Motor neuron (in vitro differentiated cells): Measurements from ENCODE around the gene FNDC3B. TPM values are rescaled to one million over a fixed set of nuclear protein-coding genes. Genes with fewer than 3 reads are reported as not detected.
A peak's percentile ranks its signal among the peaks of the same experiment; 100 is the strongest.

Experiments
- ATAC-seq, 8 experiments: fragments of 200-7000 bp; cut with Tn5 transposase; replicated peaks in 6 of 8; 2 replicates each; pipeline ENCODE4 v1.8.0; 2021; ENCODE audit warnings: mild to moderate bottlenecking in 8 of 8, moderate library complexity in 8 of 8
- H3K27ac ChIP-seq, 2 donors: fragments of 250-450 bp; sonication (Bioruptor Pico); 2 replicates each; pipeline ENCODE4 v1.9.0; 2021; ENCODE audit warnings: antibody characterized with exemption in 2 of 2, mild to moderate bottlenecking in 2 of 2, moderate library complexity in 1 of 2
- H3K4me1 ChIP-seq, 2 donors: fragments of 250-450 bp; sonication (Bioruptor Pico); replicated peaks in 1 of 2; 2 replicates each; pipeline ENCODE4 v1.6.1; 2021; ENCODE audit warnings: antibody characterized with exemption in 2 of 2, mild to moderate bottlenecking in 2 of 2, moderate library complexity in 1 of 2
- H3K4me3 ChIP-seq, 5 donors: fragments of 250-450 bp; sonication (Bioruptor Pico); 2 replicates each; pipeline ENCODE4 v1.9.0; 2021; ENCODE audit warnings: antibody characterized with exemption in 5 of 5, mild to moderate bottlenecking in 5 of 5, moderate library complexity in 4 of 5
- WGBS, 10 experiments: fragments of 450-650 bp; shearing (Covaris generic); methylation state at CpG; one replicate each; pipeline ENCODE4 v1.0.0; 2022; 5-methylcytosine and 5-hydroxymethylcytosine counted together
- in situ Hi-C, 9 experiments: fragments of 400-800 bp; cut with MboI; loops; one replicate each; pipeline ENCODE4 v1.15.0; 2021; ENCODE audit warnings: low sequenced_read_pairs in 9 of 9, low pct_unique_long_range_greater_than_20kb in 2 of 9; ENCODE audit not compliant: unreplicated experiment in 9 of 9
- total RNA-seq, 8 experiments: library from RNA; unstranded; fragments of 300-600 nt; gene quantifications; 2 replicates each; pipeline versions ENCODE4 v1.2.3 to v1.2.4, GENCODE V29; 2022

FNDC3B gene
- total RNA-seq, 8 experiments from 2014 or later, result 12.4 to 77.0 (median 36.6) TPM

- H3K4me3 ChIP-seq, result no peak overlapping the region
- ATAC-seq, result no peak
- in situ Hi-C loops, result loop anchor here in 1 of 9 experiments (25.0 kb wide), 1 partner anchor 210 kb away; the partner anchor contains the start of gene TMEM212
- no peaks in the 10 kb centered on the region for H3K4me1 ChIP-seq
- no peak overlapping the region for H3K27ac ChIP-seq
Measured at GRCh38 chr3:172047567-172048115, 8.3 kb downstream of the FNDC3B start.

- 83 to 100% (median 100%) methylated on average over 1 to 2 of the region's 2 CpGs; no CpG with 5 or more reads in 1 of the 10 experiments for WGBS, 10 experiments
Measured at GRCh38 chr3:172048599-172048998, 9.2 kb downstream of the FNDC3B start.

GRCh38 chr3:172051310-172051956 lies 12.1 kb downstream of the FNDC3B start:
- Histone ChIP-seq H3K4me1 (no peaks in the 10 kb centered on the region), H3K4me3 (no peak overlapping the region), H3K27ac (no peak overlapping the region)
- WGBS, 10 experiments, result 60 to 100% (median 95%) methylated on average over 1 to 3 of the region's 3 CpGs
- in situ Hi-C loops, result no loop called here
- no peak for ATAC-seq

More at GRCh38 chr3:172048599-172048998, 9.2 kb downstream of the FNDC3B start:
- ATAC-seq, result no peak
- H3K4me3 ChIP-seq, result no peak overlapping the region
- H3K27ac ChIP-seq, result no peak overlapping the region
- in situ Hi-C loops, result loop anchor here in 1 of 9 experiments (25.0 kb wide), 1 partner anchor 211 kb away; the partner anchor contains the start of gene TMEM212
- H3K4me1 ChIP-seq, result no peaks in the 10 kb centered on the region

DNA sequence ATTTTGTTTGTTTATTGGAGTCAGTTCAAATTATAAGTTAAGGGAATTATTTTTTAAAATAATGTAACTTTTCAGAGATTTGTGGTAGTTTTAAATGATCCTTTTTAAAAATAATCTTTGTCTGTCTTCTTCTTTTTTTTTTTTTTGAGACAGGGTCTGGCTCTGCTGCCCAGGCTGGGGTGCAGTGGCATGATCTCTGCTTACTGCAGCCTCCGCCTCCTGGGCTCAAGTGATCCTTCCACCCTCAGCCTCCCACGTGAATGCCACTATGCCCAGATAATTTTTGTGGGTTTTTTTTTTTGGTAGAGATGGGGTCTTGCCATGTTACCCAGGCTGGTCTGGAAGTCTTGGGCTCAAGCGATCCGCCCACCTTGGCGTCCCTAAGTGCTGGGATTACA lies 12.6 kb downstream of the FNDC3B start:
- in situ Hi-C loops, result no loop called here
- no peak for ATAC-seq
- peaks cover 1% of the 10 kb centered on the region in 2 donors for H3K4me1 ChIP-seq
- 90 to 100% (median 99%) methylated on average over 1 to 4 of the region's 5 CpGs; no CpG with 5 or more reads in 2 of the 10 experiments for WGBS, 10 experiments
- no peak overlapping the region for H3K27ac ChIP-seq
- no peak overlapping the region for H3K4me3 ChIP-seq

DNA sequence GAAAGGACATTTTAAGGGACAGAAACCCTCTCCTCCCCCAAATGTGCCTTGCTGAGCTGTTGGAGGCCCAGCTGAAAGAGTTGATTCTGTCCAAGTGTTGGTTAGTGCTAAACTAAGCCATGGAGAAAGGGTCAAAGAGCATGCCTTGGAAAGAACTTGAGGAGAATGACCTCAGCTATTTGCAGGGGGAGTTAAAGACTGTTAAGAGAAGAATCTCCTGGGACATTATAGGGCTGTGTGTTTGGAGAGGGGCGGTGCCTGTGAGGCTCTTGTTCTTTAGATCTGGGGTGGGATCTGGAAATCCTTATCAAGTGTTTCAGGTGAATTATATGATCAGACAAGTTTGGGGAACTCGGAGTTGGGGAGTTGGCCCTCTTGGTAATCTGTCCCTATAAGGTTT lies 13.0 kb downstream of the FNDC3B start:
- no peak overlapping the region for H3K4me3 ChIP-seq
- H3K27ac ChIP-seq, result no peak overlapping the region
- ATAC-seq, result no peak
- peaks cover 6% of the 10 kb centered on the region in 2 donors for H3K4me1 ChIP-seq
- WGBS, 10 experiments, result 67 to 100% (median 100%) methylated on average over 1 to 2 of the region's 2 CpGs; no CpG with 5 or more reads in 1 of the 10 experiments
- in situ Hi-C loops, result no loop called here

- H3K4me1 ChIP-seq, result peaks cover 9 to 12% of the 10 kb centered on the region in 2 donors
- H3K4me3 ChIP-seq, result no peak overlapping the region
- no peak for ATAC-seq
- in situ Hi-C loops, result no loop called here
- H3K27ac ChIP-seq, result no peak overlapping the region
- WGBS, 10 experiments, result 84 to 100% (median 91%) methylated on average over 1 to 5 of the region's 6 CpGs; no CpG with 5 or more reads in 4 of the 10 experiments
Measured at GRCh38 chr3:172054115-172054764, 14.9 kb downstream of the FNDC3B start.

- WGBS, 10 experiments, result 40 to 100% (median 73%) methylated on average over 1 to 3 of the region's 3 CpGs
- in situ Hi-C loops, result no loop called here
Measured at GRCh38 chr3:172056416-172056815, 17.0 kb downstream of the FNDC3B start.

GRCh38 chr3:172057059-172057458 lies 17.7 kb downstream of the FNDC3B start:
- in situ Hi-C loops, result no loop called here
- Histone ChIP-seq H3K4me3 (no peak overlapping the region), H3K4me1 (peaks cover 9 to 12% of the 10 kb centered on the region in 2 donors), H3K27ac (no peak overlapping the region)
- ATAC-seq, result peak in 1 of 8 experiments; percentile 19
- WGBS, 10 experiments, result 0 to 100% (median 23%) methylated on average over 1 to 3 of the region's 3 CpGs; no CpG with 5 or more reads in 2 of the 10 experiments

More at GRCh38 chr3:172056416-172056815, 17.0 kb downstream of the FNDC3B start:
- Histone ChIP-seq H3K27ac (no peak overlapping the region), H3K4me3 (no peak overlapping the region), H3K4me1 (peaks cover 9 to 12% of the 10 kb centered on the region in 2 donors)
- ATAC-seq, result no peak

- peak in 5 of 8 experiments; percentile 27 to 77 (median 38) for ATAC-seq
- in situ Hi-C loops, result no loop called here
- Histone ChIP-seq H3K27ac (no peak overlapping the region), H3K4me1 (peaks cover 9 to 12% of the 10 kb centered on the region in 2 donors), H3K4me3 (no peak overlapping the region)
- 0 to 84% (median 70%) methylated on average over 1 to 3 of the region's 3 CpGs for WGBS, 10 experiments
Measured at GRCh38 chr3:172057624-172058327, 18.4 kb downstream of the FNDC3B start.

- Histone ChIP-seq H3K4me3 (no peak overlapping the region), H3K27ac (no peak overlapping the region), H3K4me1 (peaks cover 9 to 12% of the 10 kb centered on the region in 2 donors)
- 87 to 100% (median 95%) methylated on average over 1 to 3 of the region's 3 CpGs for WGBS, 10 experiments
- in situ Hi-C loops, result no loop called here
- no peak for ATAC-seq
Measured at GRCh38 chr3:172059532-172059931, 20.2 kb downstream of the FNDC3B start.

GRCh38 chr3:172060234-172060633 lies 20.9 kb downstream of the FNDC3B start:
- WGBS, 10 experiments, result 86 to 100% (median 100%) methylated on average over 1 of the region's 1 CpG; no CpG with 5 or more reads in 4 of the 10 experiments
- no peak overlapping the region for H3K4me3 ChIP-seq

DNA sequence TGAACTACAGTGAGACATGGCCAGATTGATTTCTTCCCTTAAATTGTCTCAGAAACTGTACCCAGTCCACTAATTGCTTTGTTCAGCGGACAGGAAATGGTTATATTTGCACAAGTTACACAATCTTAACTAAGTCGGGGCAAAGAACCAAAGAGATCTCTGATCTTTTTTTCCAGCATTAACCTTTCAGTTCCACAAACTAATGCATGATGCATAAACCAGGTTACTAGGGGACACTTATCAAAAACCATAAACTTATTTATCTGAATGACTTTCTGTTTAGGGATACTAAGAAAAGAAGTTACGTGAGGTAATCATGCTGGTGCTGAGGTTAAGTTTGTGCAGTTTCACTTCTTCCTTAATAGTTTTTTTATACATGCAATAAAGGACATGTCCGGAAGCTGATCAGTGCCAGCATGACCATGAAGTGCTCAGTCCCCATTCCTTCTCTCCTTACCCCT lies 22.4 kb downstream of the FNDC3B start:
- 51 to 100% (median 86%) methylated on average over 1 to 4 of the region's 4 CpGs for WGBS, 10 experiments
- Histone ChIP-seq H3K27ac (no peak overlapping the region), H3K4me3 (no peak overlapping the region), H3K4me1 (peaks cover 9 to 17% of the 10 kb centered on the region in 2 donors)
- no peak for ATAC-seq
- in situ Hi-C loops, result no loop called here

More at GRCh38 chr3:172060234-172060633, 20.9 kb downstream of the FNDC3B start:
- ATAC-seq, result no peak
- Histone ChIP-seq H3K4me1 (peaks cover 9 to 12% of the 10 kb centered on the region in 2 donors), H3K27ac (no peak overlapping the region)
- in situ Hi-C loops, result no loop called here
